Measurements from ENCODE around the gene ZNF683.

DNA sequence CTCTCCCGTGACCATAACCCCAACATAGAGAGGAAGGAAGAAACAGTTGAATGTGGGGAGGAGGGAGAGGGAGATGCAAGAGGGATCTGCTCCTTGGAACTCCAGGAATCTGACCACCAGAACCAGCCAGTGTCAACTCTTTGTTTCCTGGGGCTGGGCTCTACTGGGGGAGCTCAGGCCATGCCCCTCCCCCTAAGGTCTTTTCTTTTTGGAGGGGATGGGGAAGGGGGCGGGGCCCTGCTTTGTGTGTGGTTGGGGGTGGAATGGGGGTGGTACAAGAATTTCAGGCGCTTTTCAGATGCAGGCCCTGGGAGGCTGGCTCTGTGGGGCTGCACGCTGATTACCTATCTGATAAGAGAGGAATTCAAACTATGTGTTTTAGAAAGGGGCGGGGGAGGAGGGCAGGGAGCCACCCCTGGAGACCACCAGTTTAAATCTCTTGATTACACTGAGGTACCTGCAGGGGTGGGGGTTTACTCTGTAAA, 46.4 kb upstream of the ZNF683 start:
- TF ChIP-seq EZH2 (IDR thresholded peaks at IDR 0.05) (no peak), POLR2AphosphoS5 (IDR thresholded peaks at IDR 0.05; ENCODE audit: borderline replicate concordance, low read depth, low read length) (no peak)

Data from SK-N-MC (cell line).